Measurements from ENCODE around the gene DLG2. TPM values are rescaled to one million over a fixed set of nuclear protein-coding genes. Genes with fewer than 3 reads are reported as not detected.

DLG2 gene
- total RNA-seq, 1 donor from 2014 or later, result 1.8 TPM

GRCh38 chr11:85423316-85423715, 203.8 kb downstream of the DLG2 start:
- H3K4me2 ChIP-seq (ENCODE audit: low read length), result no peak overlapping the region
- Mint-ChIP-seq H3K27me3 (ENCODE audit: low read depth, unreplicated experiment) (peaks cover 2% of the 10 kb centered on the region), H3K4me3 (ENCODE audit: unreplicated experiment) (no peak overlapping the region), H3K27ac (ENCODE audit: unreplicated experiment) (peak overlapping the region; percentile 14), H3K36me3 (ENCODE audit: low read depth, unreplicated experiment) (no peaks in the 10 kb centered on the region), H3K9me3 (ENCODE audit: unreplicated experiment) (peaks cover 2% of the 10 kb centered on the region), H3K4me1 (ENCODE audit: low read depth, unreplicated experiment) (no peaks in the 10 kb centered on the region)
- no peaks in the 10 kb centered on the region for H3K36me3 ChIP-seq (ENCODE audit: insufficient read depth, low read length)
- no peak for TF ChIP-seq EZH2 (IDR thresholded peaks at IDR 0.05; ENCODE audit: insufficient read depth, low read length)
- no peak overlapping the region for H2AFZ ChIP-seq (ENCODE audit: low read depth, low read length)
- no peaks in the 10 kb centered on the region for H4K20me1 ChIP-seq (ENCODE audit: insufficient read depth, low read length)
- FAIRE-seq (no peak), DNase-seq (ENCODE audit: low read depth) (no peak)
- H3K9ac ChIP-seq (ENCODE audit: low read length), result no peak overlapping the region
- H3K27me3 ChIP-seq (ENCODE audit: insufficient read depth, low read length), result no peaks in the 10 kb centered on the region
- no peak overlapping the region for H3K4me3 ChIP-seq (ENCODE audit: insufficient read depth, low read depth, low read length)
- no peaks in the 10 kb centered on the region for H3K4me1 ChIP-seq (ENCODE audit: insufficient read depth, low read length)
- H3K79me2 ChIP-seq (ENCODE audit: insufficient read depth, low read length), result no peaks in the 10 kb centered on the region
- H3K9me3 ChIP-seq (ENCODE audit: insufficient read depth, low read depth, low read length), result peaks cover 2% of the 10 kb centered on the region
- no peak overlapping the region for H3K27ac ChIP-seq (ENCODE audit: low read depth, low read length)

- Mint-ChIP-seq H3K36me3 (ENCODE audit: low read depth, unreplicated experiment) (no peaks in the 10 kb centered on the region), H3K27me3 (ENCODE audit: low read depth, unreplicated experiment) (no peaks in the 10 kb centered on the region), H3K4me1 (ENCODE audit: low read depth, unreplicated experiment) (no peaks in the 10 kb centered on the region), H3K4me3 (ENCODE audit: unreplicated experiment) (no peak overlapping the region), H3K27ac (ENCODE audit: unreplicated experiment) (no peak overlapping the region), H3K9me3 (ENCODE audit: unreplicated experiment) (peaks cover 3% of the 10 kb centered on the region)
- Histone ChIP-seq H4K20me1 (ENCODE audit: insufficient read depth, low read length) (no peaks in the 10 kb centered on the region), H3K4me2 (ENCODE audit: low read length) (no peak overlapping the region), H3K27ac (ENCODE audit: low read depth, low read length) (no peak overlapping the region), H3K36me3 (ENCODE audit: insufficient read depth, low read length) (no peaks in the 10 kb centered on the region), H3K27me3 (ENCODE audit: insufficient read depth, low read length) (peaks cover 2% of the 10 kb centered on the region), H3K4me3 (ENCODE audit: insufficient read depth, low read depth, low read length) (no peak overlapping the region), H2AFZ (ENCODE audit: low read depth, low read length) (no peak overlapping the region), H3K4me1 (ENCODE audit: insufficient read depth, low read length) (no peaks in the 10 kb centered on the region), H3K79me2 (ENCODE audit: insufficient read depth, low read length) (no peaks in the 10 kb centered on the region), H3K9me3 (ENCODE audit: insufficient read depth, low read depth, low read length) (no peaks in the 10 kb centered on the region), H3K9ac (ENCODE audit: low read length) (no peak overlapping the region)
- DNase-seq (ENCODE audit: low read depth) (no peak), FAIRE-seq (no peak)
- TF ChIP-seq CTCF (IDR thresholded peaks at IDR 0.05; ENCODE audit: insufficient read depth, low read depth, low read length) (no peak), EZH2 (IDR thresholded peaks at IDR 0.05; ENCODE audit: insufficient read depth, low read length) (no peak)
These were observed 213.0 kb downstream of the DLG2 start for GRCh38 chr11:85414175-85414574.

GRCh38 chr11:85407648-85408047, 219.5 kb downstream of the DLG2 start:
- no peak for DNase-seq (ENCODE audit: low read depth)
- H3K36me3 ChIP-seq (ENCODE audit: insufficient read depth, low read length), result no peaks in the 10 kb centered on the region
- Mint-ChIP-seq H3K27ac (ENCODE audit: unreplicated experiment) (no peak overlapping the region), H3K27me3 (ENCODE audit: low read depth, unreplicated experiment) (no peaks in the 10 kb centered on the region), H3K4me1 (ENCODE audit: low read depth, unreplicated experiment) (peaks cover 5% of the 10 kb centered on the region), H3K36me3 (ENCODE audit: low read depth, unreplicated experiment) (no peaks in the 10 kb centered on the region), H3K9me3 (ENCODE audit: unreplicated experiment) (no peaks in the 10 kb centered on the region), H3K4me3 (ENCODE audit: unreplicated experiment) (no peak overlapping the region)
- H3K4me1 ChIP-seq (ENCODE audit: insufficient read depth, low read length), result no peaks in the 10 kb centered on the region
- no peak overlapping the region for H3K9ac ChIP-seq (ENCODE audit: low read length)
- H3K4me3 ChIP-seq (ENCODE audit: insufficient read depth, low read depth, low read length), result no peak overlapping the region
- TF ChIP-seq EZH2 (IDR thresholded peaks at IDR 0.05; ENCODE audit: insufficient read depth, low read length) (no peak), CTCF (IDR thresholded peaks at IDR 0.05; ENCODE audit: insufficient read depth, low read depth, low read length) (no peak)
- no peaks in the 10 kb centered on the region for H3K79me2 ChIP-seq (ENCODE audit: insufficient read depth, low read length)
- no peaks in the 10 kb centered on the region for H4K20me1 ChIP-seq (ENCODE audit: insufficient read depth, low read length)
- peaks cover 2% of the 10 kb centered on the region for H3K27me3 ChIP-seq (ENCODE audit: insufficient read depth, low read length)
- FAIRE-seq, result no peak
- no peak overlapping the region for H3K4me2 ChIP-seq (ENCODE audit: low read length)
- no peaks in the 10 kb centered on the region for H3K9me3 ChIP-seq (ENCODE audit: insufficient read depth, low read depth, low read length)
- H3K27ac ChIP-seq (ENCODE audit: low read depth, low read length), result no peak overlapping the region
- no peak overlapping the region for H2AFZ ChIP-seq (ENCODE audit: low read depth, low read length)
